ENCODE data around the gene RAB40AL. TPM values are rescaled to one million over a fixed set of nuclear protein-coding genes. Genes with fewer than 3 reads are reported as not detected.

Gene RAB40AL
- total RNA-seq, 1 donor, result 0.72 TPM

- peaks cover 4% of the 10 kb centered on the region for H4K20me1 ChIP-seq (ENCODE audit: insufficient read depth, low read length)
- no peak for TF ChIP-seq CTCF (IDR thresholded peaks at IDR 0.05; ENCODE audit: extremely low read depth, low read depth, low read length)
- H2AFZ ChIP-seq (ENCODE audit: low read length), result no peak overlapping the region
- H3K4me2 ChIP-seq (ENCODE audit: insufficient read depth, low read length), result no peak overlapping the region
- peaks cover 6% of the 10 kb centered on the region for H3K4me1 ChIP-seq (ENCODE audit: insufficient read depth, low read length)
- no peaks in the 10 kb centered on the region for H3K36me3 ChIP-seq (ENCODE audit: insufficient read depth, low read length)
- H3K27me3 ChIP-seq (ENCODE audit: insufficient read depth, low read length), result no peaks in the 10 kb centered on the region
- no peak overlapping the region for H3K27ac ChIP-seq (ENCODE audit: low read depth, low read length)
- DNase-seq (ENCODE audit: insufficient read length, low spot score, missing footprints), result no peak
- H3K4me3 ChIP-seq (ENCODE audit: insufficient read depth, low read length), result no peak overlapping the region
- no peaks in the 10 kb centered on the region for H3K9me3 ChIP-seq (ENCODE audit: low read depth, low read length)
- no peaks in the 10 kb centered on the region for H3K79me2 ChIP-seq (ENCODE audit: insufficient read depth, low read length)
These were observed 34.7 kb upstream of the RAB40AL start for GRCh38 chrX:102902355-102902754.

GRCh38 chrX:102930990-102931756 is 5.9 kb upstream of the RAB40AL start:
- peak; percentile 41 for DNase-seq (ENCODE audit: insufficient read length, low spot score, missing footprints)

GRCh38 chrX:102934624-102935023 is 2.4 kb upstream of the RAB40AL start:
- DNase-seq (ENCODE audit: insufficient read length, low spot score, missing footprints), result peak; percentile 45
- peaks cover 3% of the 10 kb centered on the region for H3K4me1 ChIP-seq (ENCODE audit: insufficient read depth, low read length)
- TF ChIP-seq CTCF (IDR thresholded peaks at IDR 0.05; ENCODE audit: extremely low read depth, low read depth, low read length), result peak; percentile 78
- H3K4me2 ChIP-seq (ENCODE audit: insufficient read depth, low read length), result no peak overlapping the region
- H3K4me3 ChIP-seq (ENCODE audit: insufficient read depth, low read length), result no peak overlapping the region
- no peaks in the 10 kb centered on the region for H3K9me3 ChIP-seq (ENCODE audit: low read depth, low read length)
- no peaks in the 10 kb centered on the region for H3K79me2 ChIP-seq (ENCODE audit: insufficient read depth, low read length)
- H3K27me3 ChIP-seq (ENCODE audit: insufficient read depth, low read length), result no peaks in the 10 kb centered on the region
- H4K20me1 ChIP-seq (ENCODE audit: insufficient read depth, low read length), result no peaks in the 10 kb centered on the region
- no peak overlapping the region for H3K27ac ChIP-seq (ENCODE audit: low read depth, low read length)
- H3K36me3 ChIP-seq (ENCODE audit: insufficient read depth, low read length), result no peaks in the 10 kb centered on the region
- H2AFZ ChIP-seq (ENCODE audit: low read length), result no peak overlapping the region

More at GRCh38 chrX:102930990-102931756, 5.9 kb upstream of the RAB40AL start:
- Histone ChIP-seq H3K36me3 (ENCODE audit: insufficient read depth, low read length) (no peaks in the 10 kb centered on the region), H4K20me1 (ENCODE audit: insufficient read depth, low read length) (no peaks in the 10 kb centered on the region), H3K4me2 (ENCODE audit: insufficient read depth, low read length) (no peak overlapping the region), H3K4me1 (ENCODE audit: insufficient read depth, low read length) (peaks cover 3% of the 10 kb centered on the region), H3K79me2 (ENCODE audit: insufficient read depth, low read length) (no peaks in the 10 kb centered on the region), H3K9me3 (ENCODE audit: low read depth, low read length) (no peaks in the 10 kb centered on the region), H3K27me3 (ENCODE audit: insufficient read depth, low read length) (peaks cover 3% of the 10 kb centered on the region), H3K4me3 (ENCODE audit: insufficient read depth, low read length) (no peak overlapping the region), H3K27ac (ENCODE audit: low read depth, low read length) (no peak overlapping the region), H2AFZ (ENCODE audit: low read length) (no peak overlapping the region)
- no peak for TF ChIP-seq CTCF (IDR thresholded peaks at IDR 0.05; ENCODE audit: extremely low read depth, low read depth, low read length)
